Epithelial cell of esophagus (primary cell): Measurements from ENCODE around the gene IGHMBP2.
"Not testable (repeated sequence)": the region's sequence is repeated elsewhere in the genome, so short reads cannot be mapped to it uniquely, and the experiment has no call there.

Source experiments
- DNase-seq: peaks from one replicate; pipeline ENCODE4 v3.0.0; 2010; ENCODE audit warnings: low read depth
- H3K4me3 ChIP-seq: 2 replicates; pipeline ENCODE4 v1.5.1; 2011; ENCODE audit warnings: mild to moderate bottlenecking, low read length, control low read depth
- CTCF ChIP-seq: IDR thresholded peaks from 2 replicates; pipeline ENCODE4 v1.5.1; 2011; ENCODE audit warnings: low read depth, mild to moderate bottlenecking, low read length, control low read depth, inconsistent platforms; ENCODE audit not compliant: insufficient read depth; ENCODE audit errors: missing control alignments

IGHMBP2 gene

GRCh38 chr11:68903288-68904247 is at the start of gene IGHMBP2, which contains the start of gene MRPL21:
Gene IGHMBP2 (plus strand): TSS chr11:68903891. CDS start chr11:68903953, 62 bp downstream.
Gene MRPL21 (minus strand): TSS chr11:68903832. CDS start chr11:68903810, 22 bp downstream.
- peak within 1 kb of the TSS; percentile 100 for H3K4me3 ChIP-seq
- DNase-seq: peak; percentile 90
- TF ChIP-seq CTCF: no peak

GRCh38 chr11:68854273-68854958 is 49.3 kb upstream of the IGHMBP2 start:
- DNase-seq: no peak
- no peak for TF ChIP-seq CTCF
- H3K4me3 ChIP-seq: no peak overlapping the region

- no peak for TF ChIP-seq CTCF
- no peak for DNase-seq
Observed at GRCh38 chr11:68855205-68855981, 48.3 kb upstream of the IGHMBP2 start.

GRCh38 chr11:68856425-68857030 is 47.2 kb upstream of the IGHMBP2 start:
- H3K4me3 ChIP-seq, DNase-seq: not testable (repeated sequence)

More at GRCh38 chr11:68855205-68855981, 48.3 kb upstream of the IGHMBP2 start:
- peak overlapping the region; percentile 28 for H3K4me3 ChIP-seq

- no peak for DNase-seq
- TF ChIP-seq CTCF: no peak
- H3K4me3 ChIP-seq: no peak overlapping the region
Observed at GRCh38 chr11:68857037-68857586, 46.6 kb upstream of the IGHMBP2 start.

GRCh38 chr11:68859123-68859522 is 44.6 kb upstream of the IGHMBP2 start:
- H3K4me3 ChIP-seq: no peak overlapping the region
- no peak for TF ChIP-seq CTCF
- DNase-seq: no peak
